Measurements from ENCODE around the gene ADCY1.
"Not testable (repeated sequence)": the region's sequence is repeated elsewhere in the genome, so short reads cannot be mapped to it uniquely, and the experiment has no call there.

The ADCY1 gene

GRCh38 chr7:45759464-45759863, 185.3 kb downstream of the ADCY1 start:
- not testable (repeated sequence) for H3K36me3 ChIP-seq (ENCODE audit: control insufficient read depth, insufficient read depth, low read length); H3K9ac ChIP-seq (ENCODE audit: low read depth, low read length); H3K4me3 ChIP-seq (ENCODE audit: low read depth, low read length); H3K9me3 ChIP-seq (ENCODE audit: control insufficient read depth, insufficient read depth, low read length); H3K4me1 ChIP-seq (ENCODE audit: control insufficient read depth, insufficient read depth, low read length); H3K27me3 ChIP-seq (ENCODE audit: control insufficient read depth, insufficient read depth, low read length); H3K27ac ChIP-seq (ENCODE audit: low read depth, low read length)

GRCh38 chr7:45761545-45762205, 187.5 kb downstream of the ADCY1 start:
- not testable (repeated sequence) for H3K4me3 ChIP-seq (ENCODE audit: low read depth, low read length); H3K27me3 ChIP-seq (ENCODE audit: control insufficient read depth, insufficient read depth, low read length); H3K9ac ChIP-seq (ENCODE audit: low read depth, low read length); H3K4me1 ChIP-seq (ENCODE audit: control insufficient read depth, insufficient read depth, low read length); H3K27ac ChIP-seq (ENCODE audit: low read depth, low read length); H3K9me3 ChIP-seq (ENCODE audit: control insufficient read depth, insufficient read depth, low read length); H3K36me3 ChIP-seq (ENCODE audit: control insufficient read depth, insufficient read depth, low read length)

GRCh38 chr7:45762225-45762994, 188.2 kb downstream of the ADCY1 start:
- not testable (repeated sequence) for H3K4me1 ChIP-seq (ENCODE audit: control insufficient read depth, insufficient read depth, low read length); H3K27ac ChIP-seq (ENCODE audit: low read depth, low read length); H3K4me3 ChIP-seq (ENCODE audit: low read depth, low read length); H3K36me3 ChIP-seq (ENCODE audit: control insufficient read depth, insufficient read depth, low read length); H3K27me3 ChIP-seq (ENCODE audit: control insufficient read depth, insufficient read depth, low read length); H3K9me3 ChIP-seq (ENCODE audit: control insufficient read depth, insufficient read depth, low read length); H3K9ac ChIP-seq (ENCODE audit: low read depth, low read length)

- H3K4me1 ChIP-seq (ENCODE audit: control insufficient read depth, insufficient read depth, low read length); H3K36me3 ChIP-seq (ENCODE audit: control insufficient read depth, insufficient read depth, low read length); H3K27me3 ChIP-seq (ENCODE audit: control insufficient read depth, insufficient read depth, low read length); H3K9me3 ChIP-seq (ENCODE audit: control insufficient read depth, insufficient read depth, low read length): not testable (repeated sequence)
- H3K27ac ChIP-seq (ENCODE audit: low read depth, low read length): peak overlapping the region; percentile 91
- peak overlapping the region; percentile 89 for H3K9ac ChIP-seq (ENCODE audit: low read depth, low read length)
- peak overlapping the region; percentile 87 for H3K4me3 ChIP-seq (ENCODE audit: low read depth, low read length)
Measured at GRCh38 chr7:45768516-45769394, 194.6 kb downstream of the ADCY1 start.

- not testable (repeated sequence) for H3K27ac ChIP-seq (ENCODE audit: low read depth, low read length); H3K4me1 ChIP-seq (ENCODE audit: control insufficient read depth, insufficient read depth, low read length); H3K36me3 ChIP-seq (ENCODE audit: control insufficient read depth, insufficient read depth, low read length); H3K27me3 ChIP-seq (ENCODE audit: control insufficient read depth, insufficient read depth, low read length); H3K9me3 ChIP-seq (ENCODE audit: control insufficient read depth, insufficient read depth, low read length)
- peak overlapping the region; percentile 89; the same call in 1 of the 2 replicates for H3K9ac ChIP-seq (ENCODE audit: low read depth, low read length)
- peak overlapping the region; percentile 87 for H3K4me3 ChIP-seq (ENCODE audit: low read depth, low read length)
Measured at GRCh38 chr7:45769626-45770025, 195.5 kb downstream of the ADCY1 start.

Measured in HUES48 (cell line).